Smooth muscle cell (in vitro differentiated cells): ENCODE data around the gene ETNK2. TPM values are rescaled to one million over a fixed set of nuclear protein-coding genes. Genes with fewer than 3 reads are reported as not detected.

Experiments
- DNase-seq: peaks from one replicate; lab custom pipeline; 2025; ENCODE audit not compliant: unreplicated experiment; lab: John Stamatoyannopoulos, UW
- H2AFZ ChIP-seq: fragments of 200-600 bp; sonication (generic); 2 replicates; pipeline ENCODE4 v1.6.0; 2016; ENCODE audit warnings: antibody characterized with exemption, low read depth, mild to moderate bottlenecking
- H3F3A ChIP-seq: fragments of 200-600 bp; sonication (generic); 2 replicates; pipeline ENCODE4 v1.6.0; 2017; ENCODE audit warnings: antibody characterized with exemption, low read depth
- H3K27ac ChIP-seq: fragments of 200-600 bp; sonication (generic); 2 replicates; pipeline ENCODE4 v1.5.1; 2016; ENCODE audit warnings: low read depth, mild to moderate bottlenecking
- H3K27me3 ChIP-seq: fragments of 200-600 bp; sonication (generic); 2 replicates; pipeline ENCODE4 v1.6.1; 2016; ENCODE audit warnings: low read depth, mild to moderate bottlenecking
- H3K36me3 ChIP-seq: fragments of 200-600 bp; sonication (generic); 2 replicates; pipeline ENCODE4 v1.5.1; 2016; ENCODE audit warnings: low read depth
- H3K4me1 ChIP-seq: fragments of 200-600 bp; sonication (generic); 2 replicates; pipeline ENCODE4 v1.5.1; 2016; ENCODE audit warnings: low read depth
- H3K4me2 ChIP-seq: fragments of 200-600 bp; sonication (generic); 2 replicates; pipeline ENCODE4 v1.6.0; 2016; ENCODE audit warnings: mild to moderate bottlenecking
- H3K4me3 ChIP-seq: fragments of 200-600 bp; sonication (generic); 2 replicates; pipeline ENCODE4 v1.5.1; 2016; ENCODE audit warnings: mild to moderate bottlenecking
- H3K79me2 ChIP-seq: fragments of 200-600 bp; sonication (generic); 2 replicates; pipeline ENCODE4 v1.6.0; 2016; ENCODE audit warnings: low read depth, mild to moderate bottlenecking
- H3K9ac ChIP-seq: fragments of 200-600 bp; sonication (generic); 2 replicates; pipeline ENCODE4 v1.6.0; 2016; ENCODE audit warnings: low read depth
- H3K9me3 ChIP-seq: fragments of 200-600 bp; sonication (generic); replicated peaks from 2 replicates; pipeline ENCODE4 v1.5.1; 2016; ENCODE audit warnings: low read depth
- H4K20me1 ChIP-seq: fragments of 200-600 bp; sonication (generic); 2 replicates; pipeline ENCODE4 v1.6.0; 2016; ENCODE audit warnings: low read depth
- CTCF ChIP-seq: fragments of 200-600 bp; sonication (generic); IDR thresholded peaks from 2 replicates; pipeline ENCODE4 v1.5.1; 2017; ENCODE audit warnings: borderline replicate concordance, mild to moderate bottlenecking, antibody characterized with exemption; ENCODE audit not compliant: insufficient read depth, poor library complexity, severe bottlenecking
- whole genome bisulfite sequencing: methylation state at CpG from one replicate; pipeline ENCODE4 v1.1.7; 2016; ENCODE audit warnings: low lambda C conversion rate; 5-methylcytosine and 5-hydroxymethylcytosine counted together
- polyA plus RNA-seq: library from polyadenylated mRNA; unstranded; fragments of >200 nt; fragmentation: Nextera tagmentation; extraction: Ambion mirVana; gene quantifications from 2 replicates; pipeline ENCODE4 v1.2.1, GENCODE V29; 2016
- total RNA-seq: library from RNA; depleted of rRNA; stranded (reverse); fragments of >200 nt; gene quantifications from 2 replicates; pipeline ENCODE4 v1.2.3, GENCODE V29; 2014

The ETNK2 gene
- total and polyA plus RNA-seq, 2 experiments from 2014 or later, result 8.9 to 21.4 TPM

GRCh38 chr1:204178487-204179281 lies 26.8 kb upstream of the ETNK2 start:
- DNase-seq, result no peak
- H3K9ac ChIP-seq, result no peak overlapping the region
- no peaks in the 10 kb centered on the region for H3K9me3 ChIP-seq
- TF ChIP-seq CTCF, result no peak
- H3K79me2 ChIP-seq, result no peaks in the 10 kb centered on the region
- no peak overlapping the region for H3K27ac ChIP-seq
- H3K4me1 ChIP-seq, result no peaks in the 10 kb centered on the region
- peaks cover 49% of the 10 kb centered on the region for H3K27me3 ChIP-seq
- H3K4me3 ChIP-seq, result no peak overlapping the region
- no peak overlapping the region for H3K4me2 ChIP-seq
- 88% methylated on average over 7 of the region's 7 CpGs for WGBS
- H3F3A ChIP-seq, result no peaks in the 10 kb centered on the region
- H2AFZ ChIP-seq, result no peak overlapping the region
- no peaks in the 10 kb centered on the region for H3K36me3 ChIP-seq
- H4K20me1 ChIP-seq, result no peaks in the 10 kb centered on the region

- Histone ChIP-seq H3K27ac (no peak overlapping the region), H2AFZ (no peak overlapping the region), H3F3A (peaks cover 5% of the 10 kb centered on the region), H4K20me1 (no peaks in the 10 kb centered on the region), H3K4me1 (no peaks in the 10 kb centered on the region), H3K9ac (no peak overlapping the region), H3K79me2 (no peaks in the 10 kb centered on the region), H3K9me3 (no peaks in the 10 kb centered on the region), H3K4me3 (no peak overlapping the region), H3K27me3 (peaks cover 46% of the 10 kb centered on the region), H3K36me3 (no peaks in the 10 kb centered on the region), H3K4me2 (no peak overlapping the region)
- 42% methylated on average over 4 of the region's 4 CpGs for WGBS
- no peak for DNase-seq
- no peak for TF ChIP-seq CTCF
These were observed 25.3 kb upstream of the ETNK2 start for GRCh38 chr1:204177133-204177532.

GRCh38 chr1:204176049-204176448 lies 24.2 kb upstream of the ETNK2 start:
- H3F3A ChIP-seq, result peaks cover 5% of the 10 kb centered on the region
- H3K27ac ChIP-seq, result no peak overlapping the region
- no peaks in the 10 kb centered on the region for H4K20me1 ChIP-seq
- TF ChIP-seq CTCF, result no peak
- no peak overlapping the region for H3K4me3 ChIP-seq
- H3K36me3 ChIP-seq, result no peaks in the 10 kb centered on the region
- peaks cover 40% of the 10 kb centered on the region for H3K27me3 ChIP-seq
- no peak for DNase-seq
- no peak overlapping the region for H2AFZ ChIP-seq
- no peaks in the 10 kb centered on the region for H3K9me3 ChIP-seq
- no peak overlapping the region for H3K9ac ChIP-seq
- no peaks in the 10 kb centered on the region for H3K4me1 ChIP-seq
- H3K79me2 ChIP-seq, result no peaks in the 10 kb centered on the region
- H3K4me2 ChIP-seq, result no peak overlapping the region
- WGBS, result 89% methylated on average over 5 of the region's 5 CpGs

GRCh38 chr1:204174958-204175357 lies 23.1 kb upstream of the ETNK2 start:
- 66% methylated on average over 3 of the region's 3 CpGs for WGBS

More at GRCh38 chr1:204174958-204175357, 23.1 kb upstream of the ETNK2 start:
- no peaks in the 10 kb centered on the region for H3K4me1 ChIP-seq
- peaks cover 34% of the 10 kb centered on the region for H3K27me3 ChIP-seq
- no peak for DNase-seq
- no peak overlapping the region for H2AFZ ChIP-seq
- H3F3A ChIP-seq, result peaks cover 5% of the 10 kb centered on the region
- H3K4me2 ChIP-seq, result no peak overlapping the region
- no peaks in the 10 kb centered on the region for H3K9me3 ChIP-seq
- H3K27ac ChIP-seq, result no peak overlapping the region
- H3K36me3 ChIP-seq, result no peaks in the 10 kb centered on the region
- H3K9ac ChIP-seq, result no peak overlapping the region
- no peaks in the 10 kb centered on the region for H3K79me2 ChIP-seq
- no peaks in the 10 kb centered on the region for H4K20me1 ChIP-seq
- TF ChIP-seq CTCF, result no peak
- no peak overlapping the region for H3K4me3 ChIP-seq
